ENCODE measurements around the gene NKX2-2. TPM values are rescaled to one million over a fixed set of nuclear protein-coding genes. Genes with fewer than 3 reads are reported as not detected.

NKX2-2 gene
- total RNA-seq: not detected

DNA sequence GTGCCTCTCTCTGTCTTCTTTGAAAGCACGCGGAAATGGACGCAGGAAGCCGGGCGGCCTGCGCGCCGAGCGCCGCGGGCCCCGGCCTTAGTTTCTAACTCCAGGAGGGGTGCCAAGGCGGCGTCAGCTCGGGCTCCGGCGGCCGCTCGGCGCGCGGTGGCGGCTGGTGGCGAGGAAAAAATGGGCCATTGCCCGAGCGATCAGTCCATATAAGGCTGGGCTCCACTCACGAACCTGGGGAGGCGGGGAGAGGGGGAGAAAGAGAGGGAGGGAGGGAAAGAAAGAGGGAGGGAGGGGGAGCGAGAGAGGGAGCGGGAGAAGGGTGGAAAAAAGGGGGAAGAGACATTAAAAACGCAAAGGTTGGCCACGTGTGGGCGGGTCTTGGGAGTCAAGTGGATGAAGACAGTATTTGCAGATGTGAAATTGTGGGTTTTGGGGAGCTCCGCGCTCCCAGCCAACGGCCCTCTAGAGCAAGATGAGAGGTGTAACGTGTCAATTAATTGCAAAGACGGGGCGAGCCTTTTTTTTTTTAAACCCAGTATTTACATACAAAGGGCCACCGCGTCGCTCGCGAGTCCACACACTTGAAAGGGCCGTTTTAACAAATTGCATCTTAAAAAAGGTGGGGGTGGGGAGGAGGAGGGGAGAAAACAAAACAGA, at the start of gene NKX2-2:
NKX2-2 (minus strand) TSS at position 184 of the 660 bp plus-strand sequence. CDS start 395 bp downstream, outside the sequence.
- H3K4me3 Mint-ChIP-seq: no peak within 1 kb of the TSS
- DNase-seq (peak; percentile 12), ATAC-seq (no peak)
- H3K4me1 Mint-ChIP-seq: peaks cover 21% of the 10 kb centered on the region
- no peak within 1 kb of the TSS for H3K27ac Mint-ChIP-seq
- peaks cover 3% of the 10 kb centered on the region for H3K36me3 Mint-ChIP-seq
- no peaks in the 10 kb centered on the region for H3K9me3 Mint-ChIP-seq (ENCODE audit: low read depth)
- H3K27me3 Mint-ChIP-seq: peaks cover 84% of the 10 kb centered on the region
- CTCF ChIA-PET: no interaction called here

DNA sequence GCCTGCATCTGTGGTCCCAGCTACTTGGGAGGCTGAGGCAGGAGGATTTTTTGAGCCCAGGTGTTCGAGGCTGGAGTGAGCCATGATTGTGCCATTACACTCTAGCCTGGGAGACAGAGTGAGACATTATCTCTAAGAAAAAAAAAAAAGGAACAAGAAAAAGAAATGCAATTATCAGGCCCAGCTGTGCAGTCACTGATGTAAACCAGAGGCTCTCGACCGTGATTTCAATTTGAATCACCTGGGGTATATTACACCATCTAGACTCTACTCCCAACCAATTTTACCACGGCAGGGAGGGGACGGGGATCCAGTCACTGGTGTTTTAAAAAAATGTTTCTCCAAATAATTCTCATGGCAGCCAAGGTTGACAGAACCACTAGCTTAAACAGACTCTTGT, 48.8 kb upstream of the NKX2-2 start:
- H3K27me3 Mint-ChIP-seq: peaks cover 25% of the 10 kb centered on the region
- H3K36me3 Mint-ChIP-seq: no peaks in the 10 kb centered on the region
- DNase-seq (no peak), ATAC-seq (no peak)
- H3K4me3 Mint-ChIP-seq: no peak overlapping the region
- no peak overlapping the region for H3K27ac Mint-ChIP-seq
- no peaks in the 10 kb centered on the region for H3K9me3 Mint-ChIP-seq (ENCODE audit: low read depth)
- CTCF ChIA-PET: interaction anchor here (1.4 kb wide), 1 partner anchor 9 kb away, joined by 5 read pairs; no protein-coding TSS in a partner anchor
- peaks cover 5% of the 10 kb centered on the region for H3K4me1 Mint-ChIP-seq

DNA sequence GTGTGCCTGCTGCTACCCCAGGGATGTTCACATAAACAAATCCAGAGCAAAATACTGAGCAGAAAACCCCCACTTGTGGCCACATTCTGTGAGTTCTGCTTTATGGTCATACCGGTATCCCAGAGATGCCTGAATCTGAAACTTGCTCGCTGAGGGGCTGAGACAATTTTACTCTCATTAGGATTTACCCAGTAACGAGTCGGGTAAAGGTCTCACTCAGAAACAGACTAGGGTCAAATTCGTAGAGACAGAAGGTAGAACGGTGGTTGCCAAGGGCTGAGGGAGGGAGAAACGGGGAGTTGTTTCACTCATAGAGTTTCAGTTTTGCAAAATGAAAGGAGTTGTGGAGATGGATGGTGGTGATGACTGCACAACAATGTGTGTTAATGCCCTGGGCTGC, 45.4 kb upstream of the NKX2-2 start:
- DNase-seq: peak; percentile 42
- Mint-ChIP-seq H3K4me3 (no peak overlapping the region), H3K27me3 (peaks cover 23% of the 10 kb centered on the region)

DNA sequence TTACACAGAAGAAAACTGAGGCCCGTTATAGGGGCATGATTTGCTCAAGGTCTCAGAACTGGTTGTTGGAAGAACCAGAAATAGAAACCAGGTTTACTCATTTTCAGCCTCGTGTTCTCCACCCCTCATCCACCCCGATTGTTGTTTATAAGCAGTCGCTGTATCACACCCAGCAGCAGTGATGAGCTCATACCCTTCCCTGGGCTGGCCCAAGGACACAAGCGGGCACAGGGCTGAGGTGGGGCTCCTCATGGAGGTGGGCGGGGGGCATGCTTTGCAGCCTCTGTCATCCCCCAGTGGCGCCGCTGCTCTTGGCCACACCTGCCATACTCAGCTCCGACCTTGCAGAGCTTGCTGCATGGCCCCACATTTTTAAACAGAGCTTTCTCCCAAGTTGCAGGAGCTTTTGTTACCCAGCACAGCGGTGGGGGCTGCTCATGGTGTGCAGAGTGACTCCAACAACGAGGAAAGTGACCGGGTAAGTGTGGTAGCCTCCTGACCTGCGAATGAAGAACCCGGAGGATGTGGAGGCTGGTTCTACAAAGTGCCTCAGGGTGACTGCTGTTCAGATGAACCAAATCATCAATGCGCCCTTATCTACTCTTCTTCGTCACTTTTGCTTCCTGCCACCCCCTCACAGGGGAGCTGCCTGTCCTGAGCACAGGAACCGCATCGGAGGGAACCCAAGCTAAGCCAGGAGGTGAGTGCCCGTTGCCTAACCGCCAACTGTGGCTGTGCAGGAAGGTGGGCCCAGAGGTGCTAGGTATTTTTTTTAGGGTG, 43.6 kb upstream of the NKX2-2 start:
- H3K27me3 Mint-ChIP-seq: peaks cover 17% of the 10 kb centered on the region
- H3K9me3 Mint-ChIP-seq (ENCODE audit: low read depth): no peaks in the 10 kb centered on the region
- DNase-seq (peak; percentile 44), ATAC-seq (peak; percentile 67)
- no peak overlapping the region for H3K4me3 Mint-ChIP-seq
- CTCF ChIA-PET: interaction anchor here (1.2 to 3.2 kb wide), 2 partner anchors 9 to 14 kb away, joined by 3 to 16 read pairs; no protein-coding TSS in a partner anchor
- H3K36me3 Mint-ChIP-seq: no peaks in the 10 kb centered on the region
- H3K27ac Mint-ChIP-seq: peak overlapping the region; percentile 65
- peaks cover 5% of the 10 kb centered on the region for H3K4me1 Mint-ChIP-seq

More for the DNA sequence above, 45.4 kb upstream of the NKX2-2 start:
- ATAC-seq: peak; percentile 61
- Mint-ChIP-seq H3K27ac (no peak overlapping the region), H3K4me1 (peaks cover 5% of the 10 kb centered on the region), H3K36me3 (no peaks in the 10 kb centered on the region), H3K9me3 (ENCODE audit: low read depth) (no peaks in the 10 kb centered on the region)
- CTCF ChIA-PET: interaction anchor here (1.2 kb wide), 1 partner anchor 10 kb away, joined by 3 read pairs; no protein-coding TSS in a partner anchor

DNA sequence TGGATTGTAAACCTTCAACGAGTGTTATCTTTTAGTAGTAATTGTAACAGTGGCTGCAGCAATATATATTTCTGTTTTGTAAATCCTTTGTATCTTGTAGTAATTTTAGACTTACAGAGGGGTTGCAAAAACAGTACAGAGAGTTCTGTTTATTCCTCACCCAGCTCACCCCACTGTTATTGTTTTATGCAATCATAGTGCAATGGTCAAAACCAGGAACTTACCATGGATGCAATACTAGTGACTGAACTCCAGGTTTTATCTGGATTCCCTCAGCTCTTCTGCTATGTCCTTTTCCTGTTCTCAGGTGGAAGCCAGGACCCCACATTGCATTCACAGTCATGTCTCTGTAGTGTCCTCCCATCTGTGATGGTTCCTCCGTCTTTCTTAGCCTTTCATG, 42.5 kb upstream of the NKX2-2 start:
- no peaks in the 10 kb centered on the region for H3K9me3 Mint-ChIP-seq (ENCODE audit: low read depth)
- no peaks in the 10 kb centered on the region for H3K36me3 Mint-ChIP-seq
- no peak for ATAC-seq
- no peak overlapping the region for H3K27ac Mint-ChIP-seq
- peaks cover 5% of the 10 kb centered on the region for H3K4me1 Mint-ChIP-seq
- H3K4me3 Mint-ChIP-seq: no peak overlapping the region
- no peak for DNase-seq
- peaks cover 19% of the 10 kb centered on the region for H3K27me3 Mint-ChIP-seq
- CTCF ChIA-PET: interaction anchor here (0.5 to 3.2 kb wide), 3 partner anchors 8 to 126 kb away, joined by 3 to 16 read pairs (median 3); no protein-coding TSS in a partner anchor

DNA sequence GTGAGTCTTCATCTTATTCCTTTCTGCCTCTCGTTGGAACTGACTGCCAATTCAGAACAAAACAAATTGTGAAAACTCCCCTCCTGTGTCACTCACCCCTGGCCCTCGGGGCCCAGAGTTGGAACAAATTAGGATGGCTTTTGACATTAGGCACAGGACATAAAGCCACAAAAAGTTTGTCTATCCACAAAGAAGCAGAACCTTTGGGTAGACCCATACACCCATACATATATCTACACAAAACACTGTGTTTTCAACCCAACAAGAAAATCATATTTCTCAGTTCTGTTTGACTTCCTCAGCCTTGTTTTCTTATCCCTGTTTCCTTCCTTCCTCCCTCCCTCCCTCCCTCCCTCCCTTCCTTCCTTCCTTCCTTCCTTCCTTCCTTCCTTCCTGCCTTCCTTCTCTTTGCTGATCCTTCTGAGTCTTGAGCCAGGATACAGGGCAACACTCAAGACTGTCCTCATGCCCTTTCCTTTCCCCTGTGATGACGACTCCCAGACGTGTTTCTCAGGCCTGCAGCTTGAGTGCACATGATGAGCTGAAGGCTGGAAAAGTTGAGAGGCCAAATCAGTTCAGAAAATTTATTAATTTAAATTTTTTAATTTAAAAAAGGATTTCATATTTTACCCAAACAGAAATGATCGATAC, 41.7 kb upstream of the NKX2-2 start:
- peak; percentile 18 for DNase-seq
- Mint-ChIP-seq H3K27ac (no peak overlapping the region), H3K4me1 (peaks cover 5% of the 10 kb centered on the region), H3K27me3 (peaks cover 19% of the 10 kb centered on the region), H3K9me3 (ENCODE audit: low read depth) (no peaks in the 10 kb centered on the region), H3K4me3 (no peak overlapping the region), H3K36me3 (no peaks in the 10 kb centered on the region)
- CTCF ChIA-PET: interaction anchor here (0.5 to 3.2 kb wide), 2 partner anchors 16 to 125 kb away, joined by 3 to 16 read pairs; no protein-coding TSS in a partner anchor
- ATAC-seq: no peak

DNA sequence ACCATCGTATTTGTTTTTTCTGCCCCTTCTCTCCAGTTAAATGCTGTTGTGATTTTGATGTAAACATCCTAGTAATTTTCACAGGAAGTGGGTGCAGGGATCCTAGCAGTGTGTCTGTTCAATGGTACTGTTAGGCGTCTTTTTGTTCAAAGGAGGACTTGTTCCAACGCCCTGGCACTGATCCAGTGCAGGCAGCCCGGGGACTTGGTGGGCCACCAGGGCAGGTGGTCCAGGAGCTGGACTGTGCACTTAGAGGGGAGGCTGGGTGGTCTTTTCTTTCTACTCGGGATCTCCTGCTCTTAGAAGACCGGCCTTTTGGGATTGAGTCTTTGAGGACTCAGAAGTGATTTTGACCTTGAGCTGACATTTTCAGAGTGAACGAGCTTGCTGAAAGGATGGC, 41.1 kb upstream of the NKX2-2 start:
- Mint-ChIP-seq H3K4me3 (no peak overlapping the region), H3K27ac (no peak overlapping the region), H3K4me1 (peaks cover 5% of the 10 kb centered on the region), H3K27me3 (peaks cover 14% of the 10 kb centered on the region), H3K9me3 (ENCODE audit: low read depth) (no peaks in the 10 kb centered on the region), H3K36me3 (no peaks in the 10 kb centered on the region)
- ATAC-seq (no peak), DNase-seq (peak; percentile 21)
- CTCF ChIA-PET: no interaction called here

DNA sequence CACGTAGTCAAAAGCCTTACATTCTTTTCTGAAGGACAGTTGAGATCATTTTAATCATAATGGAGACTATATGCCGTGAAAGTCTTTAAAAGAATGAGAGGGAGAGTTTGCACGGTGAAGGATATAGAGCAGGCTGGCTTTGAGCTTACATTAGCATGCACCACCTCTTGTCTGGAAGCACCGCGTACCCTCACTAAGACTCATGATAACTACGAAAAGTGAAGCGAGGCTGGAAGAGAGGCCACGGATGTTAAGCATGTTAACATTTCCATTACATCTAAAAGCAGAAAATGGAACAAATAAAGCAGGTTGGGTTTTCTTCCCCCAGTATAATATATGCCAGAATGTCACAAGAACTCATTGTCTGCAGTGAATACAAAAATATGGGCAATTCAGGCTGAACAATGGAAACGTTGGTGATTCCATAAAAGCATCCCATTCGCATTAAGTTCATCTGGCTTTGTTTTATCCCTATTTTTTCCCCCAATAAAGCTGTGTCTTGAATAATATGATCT, 40.6 kb upstream of the NKX2-2 start:
- DNase-seq (no peak), ATAC-seq (no peak)
- H3K27me3 Mint-ChIP-seq: peaks cover 14% of the 10 kb centered on the region
- peaks cover 4% of the 10 kb centered on the region for H3K4me1 Mint-ChIP-seq
- CTCF ChIA-PET: no interaction called here
- no peak overlapping the region for H3K27ac Mint-ChIP-seq
- no peak overlapping the region for H3K4me3 Mint-ChIP-seq
- no peaks in the 10 kb centered on the region for H3K36me3 Mint-ChIP-seq
- H3K9me3 Mint-ChIP-seq (ENCODE audit: low read depth): no peaks in the 10 kb centered on the region

DNA sequence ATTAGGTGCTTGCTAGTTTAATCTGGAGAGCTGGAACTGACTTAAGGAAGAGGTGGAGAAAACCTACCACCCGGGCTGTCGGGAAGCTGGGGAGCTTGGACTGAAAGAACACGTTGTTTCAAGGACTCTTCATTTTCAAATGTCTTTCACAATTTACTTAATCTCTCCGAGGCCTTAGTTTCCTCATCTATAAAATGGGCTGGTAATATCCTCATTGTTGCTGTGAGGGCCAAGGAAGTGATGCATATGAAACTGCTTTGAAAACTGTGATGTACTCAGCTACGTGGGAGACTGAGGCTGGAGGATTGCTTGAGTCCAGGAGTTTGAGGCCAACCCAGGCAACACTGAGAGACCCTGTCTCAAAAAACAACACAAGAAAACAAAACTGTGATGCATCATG, 36.7 kb upstream of the NKX2-2 start:
- H3K4me1 Mint-ChIP-seq: peaks cover 8% of the 10 kb centered on the region
- no peak for ATAC-seq
- no peaks in the 10 kb centered on the region for H3K36me3 Mint-ChIP-seq
- H3K27me3 Mint-ChIP-seq: peaks cover 8% of the 10 kb centered on the region
- H3K4me3 Mint-ChIP-seq: no peak overlapping the region
- CTCF ChIA-PET: interaction anchor here (1.4 to 1.9 kb wide), 2 partner anchors 19 to 45 kb away, joined by 3 to 6 read pairs; no protein-coding TSS in a partner anchor
- no peak overlapping the region for H3K27ac Mint-ChIP-seq
- H3K9me3 Mint-ChIP-seq (ENCODE audit: low read depth): no peaks in the 10 kb centered on the region
- no peak for DNase-seq

DNA sequence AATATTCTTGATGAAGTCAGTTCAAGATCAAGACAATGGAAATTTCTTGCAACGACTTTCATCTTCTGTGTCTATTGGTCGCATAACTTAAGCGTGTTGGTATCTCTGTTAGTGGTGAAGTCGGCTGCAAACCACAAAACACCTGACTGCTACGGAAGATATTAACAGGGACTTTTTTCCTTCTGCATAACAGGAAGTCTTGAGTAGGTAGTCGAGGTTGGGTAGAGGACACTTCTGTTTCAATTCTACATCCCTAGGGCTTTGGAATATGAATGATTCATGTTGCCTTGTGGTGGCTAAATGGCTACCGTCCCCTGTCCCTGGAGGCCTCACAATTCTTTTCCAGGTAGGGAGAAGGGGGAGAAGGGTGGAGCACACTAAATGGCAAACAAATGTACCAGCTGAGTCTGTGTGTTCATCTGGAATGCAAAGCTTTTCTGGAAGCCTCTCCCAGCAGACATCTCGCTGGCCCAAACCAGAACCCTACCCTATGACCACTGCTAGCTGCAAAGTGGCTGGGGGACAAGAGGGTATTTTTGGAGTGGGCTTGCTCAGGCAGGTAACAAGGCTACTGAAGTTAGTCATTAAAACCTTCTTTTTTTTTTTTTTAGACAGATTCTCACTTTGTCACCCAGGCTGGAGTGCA, 34.6 kb upstream of the NKX2-2 start:
- CTCF ChIA-PET: interaction anchor here (1.2 to 1.9 kb wide), 3 partner anchors 8 to 43 kb away, joined by 3 to 6 read pairs (median 3); no protein-coding TSS in a partner anchor
- H3K4me3 Mint-ChIP-seq: no peak overlapping the region
- peaks cover 8% of the 10 kb centered on the region for H3K4me1 Mint-ChIP-seq
- H3K9me3 Mint-ChIP-seq (ENCODE audit: low read depth): no peaks in the 10 kb centered on the region
- DNase-seq (no peak), ATAC-seq (peak; percentile 33)
- H3K27ac Mint-ChIP-seq: no peak overlapping the region
- peaks cover 2% of the 10 kb centered on the region for H3K27me3 Mint-ChIP-seq
- no peaks in the 10 kb centered on the region for H3K36me3 Mint-ChIP-seq

DNA sequence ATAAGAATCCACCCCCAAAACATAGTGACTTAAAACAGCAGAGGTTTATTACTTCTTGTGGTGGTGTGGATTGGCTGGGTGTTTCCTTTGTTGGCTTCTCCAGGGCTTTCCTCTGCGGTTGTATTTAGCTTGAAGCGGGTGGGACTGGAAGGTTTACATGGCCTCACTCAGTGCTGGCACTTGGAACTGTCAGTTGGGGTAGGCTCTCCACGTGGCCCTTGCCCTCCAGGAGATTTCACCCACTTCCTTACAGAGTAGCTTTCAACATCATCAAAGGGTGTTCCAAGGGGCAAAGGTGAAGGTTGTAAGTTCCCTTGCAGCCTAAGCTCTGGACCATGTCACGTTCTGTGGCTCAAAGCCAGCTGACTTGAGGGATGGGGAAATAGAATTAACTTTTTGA, 32.5 kb upstream of the NKX2-2 start:
- CTCF ChIA-PET: no interaction called here

DNA sequence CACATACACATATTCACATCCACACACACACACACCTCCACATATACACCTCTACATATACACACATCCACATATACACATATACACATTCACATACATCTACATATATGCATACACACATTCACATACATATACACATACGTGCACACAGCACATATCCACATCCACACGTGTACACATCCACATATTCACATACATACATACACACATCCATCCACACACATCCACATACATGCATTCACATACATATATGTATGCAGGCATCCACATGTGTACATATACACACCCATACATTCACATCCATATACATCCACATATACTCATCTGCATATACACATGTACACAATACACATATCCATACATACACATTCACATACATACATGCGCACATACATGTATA, 25.6 kb upstream of the NKX2-2 start:
- Mint-ChIP-seq H3K4me3 (no peak overlapping the region), H3K4me1 (no peaks in the 10 kb centered on the region), H3K36me3 (no peaks in the 10 kb centered on the region), H3K9me3 (ENCODE audit: low read depth) (no peaks in the 10 kb centered on the region), H3K27me3 (peaks cover 9% of the 10 kb centered on the region), H3K27ac (no peak overlapping the region)
- DNase-seq (no peak), ATAC-seq (no peak)
- CTCF ChIA-PET: no interaction called here

More for the DNA sequence above, 32.5 kb upstream of the NKX2-2 start:
- Mint-ChIP-seq H3K27me3 (peaks cover under 1% of the 10 kb centered on the region), H3K4me3 (no peak overlapping the region), H3K36me3 (no peaks in the 10 kb centered on the region), H3K4me1 (peaks cover 8% of the 10 kb centered on the region), H3K27ac (no peak overlapping the region), H3K9me3 (ENCODE audit: low read depth) (no peaks in the 10 kb centered on the region)
- DNase-seq (no peak), ATAC-seq (no peak)

DNA sequence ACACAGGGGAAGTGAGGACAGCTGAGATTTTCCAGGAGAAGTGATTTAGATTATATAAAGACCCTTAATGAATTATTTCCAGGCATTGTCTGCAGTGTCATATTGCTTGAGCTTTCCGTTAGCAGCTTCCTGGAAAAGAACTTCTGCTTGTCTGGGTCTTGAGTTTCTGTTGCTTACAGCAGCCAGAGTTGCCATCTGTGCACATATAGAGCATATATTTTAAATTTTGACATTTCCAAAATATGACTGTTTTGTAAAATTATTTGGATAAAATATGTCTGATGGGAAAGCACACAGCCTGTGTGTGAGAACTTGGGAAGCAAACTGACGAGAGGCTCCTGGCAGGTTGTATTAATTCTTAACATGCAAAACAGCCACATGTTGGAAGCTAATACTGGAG, 21.0 kb upstream of the NKX2-2 start:
- H3K9me3 Mint-ChIP-seq (ENCODE audit: low read depth): no peaks in the 10 kb centered on the region
- H3K27me3 Mint-ChIP-seq: peaks cover 22% of the 10 kb centered on the region
- no peak overlapping the region for H3K4me3 Mint-ChIP-seq
- no peak for DNase-seq
- CTCF ChIA-PET: no interaction called here
- H3K4me1 Mint-ChIP-seq: no peaks in the 10 kb centered on the region
- no peak for ATAC-seq
- no peak overlapping the region for H3K27ac Mint-ChIP-seq
- H3K36me3 Mint-ChIP-seq: no peaks in the 10 kb centered on the region
